Naive B cell (primary cell): ENCODE data around the gene TTLL11. TPM values are rescaled to one million over a fixed set of nuclear protein-coding genes. Genes with fewer than 3 reads are reported as not detected.

Experiments used
- ATAC-seq, 2 donors: fragments of 150-1000 bp; cut with Tn5 transposase; 2 replicates each; pipeline ENCODE4 v1.10.0; 2021; ENCODE audit warnings: low read depth in 2 of 2, mild to moderate bottlenecking in 2 of 2, moderate library complexity in 2 of 2
- DNase-seq: peaks from one replicate; pipeline ENCODE4 v3.0.0; 2022
- H3K27ac Mint-ChIP-seq, 6 donors: one replicate each; pipeline ENCODE4 v1.8.0; 2020 to 2022; ENCODE audit warnings: mild to moderate bottlenecking in 6 of 6, mixed read lengths in 6 of 6, moderate library complexity in 5 of 6, inconsistent platforms in 2 of 6
- H3K27me3 Mint-ChIP-seq, 3 donors: one replicate each; pipeline ENCODE4 v1.8.0; 2021 to 2022; ENCODE audit warnings: mixed read lengths in 3 of 3, mild to moderate bottlenecking in 1 of 3
- H3K36me3 Mint-ChIP-seq, 2 donors: one replicate each; pipeline ENCODE4 v1.8.0; 2020 to 2022; ENCODE audit warnings: mixed read lengths in 2 of 2, inconsistent platforms in 1 of 2, mild to moderate bottlenecking in 1 of 2
- H3K4me1 Mint-ChIP-seq, 3 donors: one replicate each; pipeline ENCODE4 v1.8.0; 2020 to 2022; ENCODE audit warnings: mixed read lengths in 3 of 3, inconsistent platforms in 1 of 3, mild to moderate bottlenecking in 1 of 3, moderate library complexity in 1 of 3
- H3K4me3 Mint-ChIP-seq, 8 donors: one replicate each; pipeline ENCODE4 v1.8.0; 2020 to 2022; ENCODE audit warnings: mild to moderate bottlenecking in 8 of 8, mixed read lengths in 8 of 8, moderate library complexity in 8 of 8, inconsistent platforms in 2 of 8
- H3K9me3 Mint-ChIP-seq, 7 donors: one replicate each; pipeline ENCODE4 v1.8.0; 2020 to 2022; ENCODE audit warnings: mixed read lengths in 7 of 7, mild to moderate bottlenecking in 5 of 7, inconsistent platforms in 2 of 7, moderate library complexity in 1 of 7
- polyA plus RNA-seq, 6 donors: library from polyadenylated mRNA; unstranded; fragments of 300-500 nt; fragmentation: Illumina TruSeq; gene quantifications; one replicate each; pipeline ENCODE4 v1.2.3, GENCODE V29; 2021; ENCODE audit warnings: low read depth in 6 of 6

The TTLL11 gene
- polyA plus RNA-seq, 6 donors from 2014 or later, result 3.3 to 10.9 (median 5.1) TPM

DNA sequence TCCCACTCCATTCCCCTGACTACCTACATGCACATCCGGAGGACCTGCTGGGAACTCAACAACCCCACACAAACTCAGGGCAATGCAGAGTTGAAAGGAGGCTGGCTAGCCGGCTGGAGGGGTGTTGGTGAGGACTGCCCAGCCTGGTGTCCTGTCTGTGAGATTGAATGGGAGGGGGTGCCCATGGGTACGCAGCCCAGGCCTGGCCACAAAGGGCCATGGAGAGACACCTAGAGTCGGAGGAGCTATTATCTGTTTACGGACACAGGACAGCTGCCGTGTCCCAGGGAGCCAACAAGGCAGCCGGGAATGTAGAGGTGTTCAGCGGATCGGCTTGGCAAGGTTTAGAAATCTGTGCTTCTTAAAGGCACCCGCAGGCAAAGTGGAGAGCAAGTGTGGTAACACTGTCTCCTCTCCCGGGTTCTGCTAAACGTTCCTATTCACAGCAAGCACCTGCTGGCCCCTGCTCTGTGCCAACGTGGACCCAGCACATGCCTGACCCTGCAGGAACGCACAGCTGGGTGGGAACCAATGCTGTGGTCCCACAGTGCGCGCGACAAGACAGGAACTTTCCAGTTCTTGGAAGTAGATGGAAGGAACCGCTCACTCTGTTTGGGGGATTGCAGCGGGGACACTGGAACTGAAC lies 275.0 kb downstream of the TTLL11 start:
- Mint-ChIP-seq H3K36me3 (no peaks in the 10 kb centered on the region), H3K4me3 (no peak overlapping the region), H3K27ac (no peak overlapping the region), H3K9me3 (no peaks in the 10 kb centered on the region), H3K4me1 (peaks cover 0 to 7% (median 0%) of the 10 kb centered on the region in 3 donors), H3K27me3 (peaks cover 0 to 13% (median 6%) of the 10 kb centered on the region in 3 donors)
- DNase-seq, result no peak
- ATAC-seq, result no peak

DNA sequence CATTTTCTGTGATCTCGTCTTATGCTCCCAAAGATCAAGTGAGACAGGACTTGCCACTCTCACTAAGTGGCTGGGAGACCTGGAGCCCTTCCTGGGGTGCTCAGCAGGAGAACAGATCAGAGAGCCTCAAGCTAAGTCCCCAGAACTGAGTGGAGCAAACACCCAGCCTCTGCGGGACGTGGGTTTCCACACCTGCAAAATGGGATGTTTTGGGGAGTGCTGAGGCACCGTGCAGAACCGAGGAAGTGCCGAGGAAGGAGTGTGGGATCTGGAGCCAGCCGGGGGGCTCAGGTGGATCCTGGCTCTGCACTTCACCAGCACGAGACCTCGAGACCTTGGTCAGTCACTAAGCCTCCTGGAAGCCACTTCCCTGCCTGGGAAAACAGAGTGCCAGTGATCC lies 275.6 kb downstream of the TTLL11 start:
- H3K9me3 Mint-ChIP-seq, result no peaks in the 10 kb centered on the region
- peaks cover 0 to 13% (median 6%) of the 10 kb centered on the region in 3 donors for H3K27me3 Mint-ChIP-seq
- no peak overlapping the region for H3K4me3 Mint-ChIP-seq
- DNase-seq (no peak), ATAC-seq (no peak)
- no peaks in the 10 kb centered on the region for H3K36me3 Mint-ChIP-seq
- peaks cover 0 to 7% (median 0%) of the 10 kb centered on the region in 3 donors for H3K4me1 Mint-ChIP-seq
- no peak overlapping the region for H3K27ac Mint-ChIP-seq

DNA sequence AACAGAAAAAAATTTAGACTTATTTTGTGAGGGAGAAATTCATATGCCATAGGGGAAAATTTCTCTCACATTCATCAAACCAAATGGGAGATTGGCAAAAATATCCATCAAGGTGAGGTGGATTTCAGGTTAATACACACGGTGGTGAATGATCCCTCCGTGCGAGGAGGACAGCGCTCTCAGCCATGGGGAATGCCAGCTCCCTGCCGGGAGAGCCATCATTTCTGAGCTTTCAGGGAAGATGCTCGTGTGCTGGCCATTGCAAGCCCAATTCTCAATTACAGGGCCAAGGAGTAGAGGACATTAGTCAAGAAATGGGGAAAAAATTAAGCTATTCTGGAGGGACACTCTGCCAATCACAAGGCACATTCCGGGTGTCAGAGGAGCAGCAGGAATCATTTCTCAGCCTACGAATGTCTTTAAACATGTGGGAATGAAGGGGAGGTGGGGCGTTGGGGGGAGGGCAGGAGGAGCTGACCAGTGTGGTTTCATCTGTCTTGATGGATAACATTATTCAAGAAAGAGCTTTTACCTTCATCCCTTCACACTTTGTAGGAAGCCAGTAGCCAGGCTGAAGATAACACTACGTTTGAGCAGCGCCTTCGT lies 276.2 kb downstream of the TTLL11 start:
- ATAC-seq (no peak), DNase-seq (no peak)
- no peaks in the 10 kb centered on the region for H3K36me3 Mint-ChIP-seq
- peak overlapping the region in 1 of 6 donors; percentile 78 for H3K27ac Mint-ChIP-seq
- H3K4me3 Mint-ChIP-seq, result no peak overlapping the region
- H3K27me3 Mint-ChIP-seq, result peaks cover 0 to 13% (median 6%) of the 10 kb centered on the region in 3 donors
- no peaks in the 10 kb centered on the region for H3K9me3 Mint-ChIP-seq
- H3K4me1 Mint-ChIP-seq, result peaks cover 0 to 7% (median 0%) of the 10 kb centered on the region in 3 donors

DNA sequence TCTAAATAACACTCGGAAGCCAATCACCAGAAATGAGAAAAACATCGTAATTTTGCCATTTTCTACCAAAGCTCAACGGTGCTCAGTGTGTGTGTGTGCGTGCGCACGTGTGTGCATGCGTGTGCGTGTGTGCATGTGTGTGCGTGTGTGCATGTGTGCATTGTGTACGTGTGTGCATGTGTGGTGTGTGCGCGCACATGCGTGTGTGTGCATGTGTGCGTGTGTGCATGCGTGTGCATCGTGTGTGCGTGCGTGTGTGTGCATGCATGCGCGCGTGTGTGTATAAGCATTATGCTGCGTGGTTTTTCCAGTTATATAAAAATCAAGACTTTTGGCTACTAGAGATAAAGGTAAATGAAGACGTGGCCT lies 276.7 kb downstream of the TTLL11 start:
- no peaks in the 10 kb centered on the region for H3K9me3 Mint-ChIP-seq

DNA sequence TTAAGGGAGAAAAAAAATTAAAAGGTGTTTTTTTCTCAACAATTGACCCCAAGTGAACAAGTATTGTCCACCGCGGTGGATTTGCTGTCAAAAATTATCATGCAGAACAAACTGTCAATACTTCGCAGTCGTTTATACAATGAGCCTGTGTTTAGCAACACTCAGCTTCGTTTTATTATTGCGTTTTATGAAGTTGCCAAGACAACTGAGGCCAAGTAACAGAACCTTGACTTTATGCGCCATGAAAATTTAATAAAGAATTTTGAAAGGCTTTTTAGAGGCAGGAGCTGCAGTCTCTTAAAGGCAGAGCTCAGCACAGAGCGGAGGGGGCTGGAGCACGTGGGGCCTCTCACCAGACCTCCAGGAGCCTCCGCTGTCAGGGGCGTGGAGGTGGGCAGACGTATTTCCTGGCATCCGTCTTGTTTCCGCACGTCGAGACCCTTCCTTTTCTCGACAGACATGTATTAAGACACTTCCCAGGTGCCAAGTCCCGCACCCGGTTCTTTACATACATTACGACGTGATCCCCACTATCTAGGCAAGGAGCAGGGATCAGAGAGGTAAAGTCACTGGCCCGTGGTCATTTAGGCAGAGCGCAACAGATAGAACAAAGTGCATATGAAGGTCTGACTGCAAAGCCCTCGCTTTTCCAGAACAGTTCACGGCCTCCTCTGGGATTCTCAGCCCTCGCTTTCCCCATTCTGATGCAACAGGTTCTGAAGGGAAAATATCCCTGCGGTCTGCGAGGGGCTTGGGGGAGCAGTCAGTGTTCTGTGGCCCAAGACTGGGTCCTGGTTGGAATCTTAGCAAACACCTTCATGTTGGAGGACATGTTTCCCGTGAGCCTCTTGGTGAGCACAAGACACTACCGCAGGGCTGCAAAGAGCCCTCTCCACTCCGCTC lies 277.3 kb downstream of the TTLL11 start:
- ATAC-seq (no peak), DNase-seq (no peak)
- Mint-ChIP-seq H3K36me3 (no peaks in the 10 kb centered on the region), H3K4me1 (peaks cover 0 to 7% (median 0%) of the 10 kb centered on the region in 3 donors), H3K9me3 (no peaks in the 10 kb centered on the region), H3K4me3 (no peak overlapping the region), H3K27ac (no peak overlapping the region), H3K27me3 (peaks cover 0 to 13% (median 6%) of the 10 kb centered on the region in 3 donors)

More for the DNA sequence above, 276.7 kb downstream of the TTLL11 start:
- H3K27me3 Mint-ChIP-seq, result peaks cover 0 to 13% (median 6%) of the 10 kb centered on the region in 3 donors
- no peaks in the 10 kb centered on the region for H3K36me3 Mint-ChIP-seq
- H3K4me3 Mint-ChIP-seq, result peak overlapping the region in 1 of 8 donors; percentile 32
- ATAC-seq (no peak), DNase-seq (no peak)
- no peak overlapping the region for H3K27ac Mint-ChIP-seq
- H3K4me1 Mint-ChIP-seq, result peaks cover 0 to 7% (median 0%) of the 10 kb centered on the region in 3 donors

DNA sequence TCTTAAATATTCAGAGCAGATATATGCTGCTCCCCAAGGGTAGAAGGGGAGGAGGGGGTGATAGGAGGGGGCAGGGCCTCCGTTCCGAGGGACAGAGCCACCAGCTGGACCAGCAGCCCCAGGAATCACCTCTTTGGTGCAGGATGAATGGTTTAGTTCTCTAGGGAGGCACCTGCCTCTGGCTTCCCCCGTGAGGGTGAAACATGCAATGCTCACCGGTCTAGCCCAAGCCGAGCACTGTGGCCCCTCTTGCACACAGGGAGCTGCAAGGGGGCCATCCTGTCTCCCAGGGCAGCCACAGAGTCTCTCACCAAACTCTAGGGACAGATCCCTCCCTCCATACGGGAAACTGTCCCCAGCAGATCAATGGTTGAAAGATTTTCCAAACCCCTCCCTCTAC lies 278.0 kb downstream of the TTLL11 start:
- DNase-seq (no peak), ATAC-seq (no peak)
- Mint-ChIP-seq H3K27me3 (peaks cover 0 to 13% (median 6%) of the 10 kb centered on the region in 3 donors), H3K4me3 (no peak overlapping the region), H3K9me3 (no peaks in the 10 kb centered on the region), H3K36me3 (no peaks in the 10 kb centered on the region), H3K4me1 (peaks cover 0 to 7% (median 0%) of the 10 kb centered on the region in 3 donors), H3K27ac (no peak overlapping the region)

DNA sequence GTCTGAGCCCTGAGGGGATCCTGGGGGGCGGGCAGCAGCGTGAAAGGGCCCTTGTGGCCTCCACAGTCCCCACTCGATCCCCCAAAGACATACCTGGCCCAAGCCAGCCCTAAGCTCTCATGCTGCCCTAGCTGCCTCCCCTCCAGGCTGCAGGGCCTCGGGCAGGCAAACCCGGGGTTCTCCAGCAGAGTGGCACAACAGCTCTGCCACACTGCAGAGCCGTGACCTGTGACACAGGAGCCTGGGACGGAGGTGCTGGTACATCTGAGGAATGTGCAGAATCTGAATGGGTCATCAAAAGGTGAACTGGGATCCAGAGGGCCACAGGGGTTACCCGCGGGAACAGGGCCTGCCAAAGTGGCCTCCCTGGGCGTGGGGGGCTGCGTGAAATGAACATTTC lies 278.5 kb downstream of the TTLL11 start:
- no peak overlapping the region for H3K27ac Mint-ChIP-seq
- no peak overlapping the region for H3K4me3 Mint-ChIP-seq
- no peaks in the 10 kb centered on the region for H3K36me3 Mint-ChIP-seq
- peaks cover 0 to 4% (median 0%) of the 10 kb centered on the region in 3 donors for H3K4me1 Mint-ChIP-seq
- H3K27me3 Mint-ChIP-seq, result peaks cover 0 to 13% (median 6%) of the 10 kb centered on the region in 3 donors
- H3K9me3 Mint-ChIP-seq, result no peaks in the 10 kb centered on the region
- ATAC-seq (no peak), DNase-seq (no peak)

DNA sequence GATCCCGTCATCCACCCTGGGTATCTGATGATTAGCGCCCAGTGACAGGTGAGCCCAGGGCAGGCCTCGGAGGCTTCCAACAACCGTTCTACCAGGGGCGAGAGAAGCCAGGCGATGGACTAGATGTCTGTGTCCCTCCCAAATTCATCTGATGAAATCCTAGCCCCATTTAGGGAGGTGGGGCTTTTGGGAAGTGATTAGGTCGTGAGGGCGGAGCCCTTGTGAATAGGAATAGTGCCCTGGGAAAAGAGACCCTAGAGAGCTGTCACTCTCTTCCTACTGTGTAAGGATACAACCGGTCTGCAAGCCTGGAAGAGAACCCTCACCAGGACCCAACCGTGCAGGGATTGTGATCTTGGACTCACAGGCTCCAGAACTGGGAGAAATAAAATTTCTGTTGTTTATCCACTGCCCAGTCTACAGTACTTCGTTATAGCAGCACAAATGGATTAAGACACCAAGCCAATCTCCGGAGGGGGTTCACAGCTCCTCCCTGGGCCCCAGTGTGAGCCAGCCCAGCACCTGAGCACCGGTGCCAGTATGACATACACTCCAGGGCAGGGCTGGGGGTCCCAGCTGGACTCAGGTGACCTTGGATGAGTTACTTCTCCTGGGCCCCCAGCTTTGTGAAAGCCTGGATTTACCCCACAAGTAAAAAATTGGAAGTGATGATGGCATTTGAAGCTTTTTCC lies 279.4 kb downstream of the TTLL11 start:
- Mint-ChIP-seq H3K27ac (peak overlapping the region in 1 of 6 donors; percentile 15), H3K36me3 (no peaks in the 10 kb centered on the region), H3K4me1 (no peaks in the 10 kb centered on the region), H3K4me3 (no peak overlapping the region), H3K27me3 (peaks cover 0 to 9% (median 4%) of the 10 kb centered on the region in 3 donors), H3K9me3 (no peaks in the 10 kb centered on the region)
- DNase-seq (no peak), ATAC-seq (no peak)

DNA sequence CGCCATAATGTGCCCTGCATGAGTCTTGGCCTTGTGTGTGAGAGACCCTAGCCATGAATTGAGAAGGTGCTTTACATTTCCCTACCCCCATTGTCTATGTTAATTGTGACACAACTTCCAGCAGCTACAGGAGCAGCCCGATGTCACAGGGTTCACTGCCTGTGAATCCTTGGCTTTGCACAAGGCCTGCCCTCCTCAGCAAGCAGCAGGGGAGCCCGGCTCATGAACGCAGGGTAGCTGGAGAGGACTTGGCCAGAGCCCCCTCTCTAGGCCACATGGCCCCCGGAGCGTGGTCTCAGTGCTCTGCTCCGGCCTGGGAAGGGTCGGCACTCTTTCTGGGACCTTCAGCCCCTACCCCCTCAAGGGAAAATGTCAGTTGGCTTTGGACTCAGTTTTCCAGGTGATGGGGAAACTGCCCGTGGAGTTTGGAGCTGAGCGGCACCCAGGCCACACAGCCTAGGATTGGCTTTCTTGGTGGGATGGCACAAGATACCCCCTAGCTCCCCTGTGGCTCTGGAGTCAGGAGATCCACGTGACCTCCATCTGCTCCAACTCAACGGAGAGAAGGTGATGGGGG lies 280.9 kb downstream of the TTLL11 start:
- H3K27me3 Mint-ChIP-seq, result no peaks in the 10 kb centered on the region
- ATAC-seq, result no peak
- H3K27ac Mint-ChIP-seq, result no peak overlapping the region

DNA sequence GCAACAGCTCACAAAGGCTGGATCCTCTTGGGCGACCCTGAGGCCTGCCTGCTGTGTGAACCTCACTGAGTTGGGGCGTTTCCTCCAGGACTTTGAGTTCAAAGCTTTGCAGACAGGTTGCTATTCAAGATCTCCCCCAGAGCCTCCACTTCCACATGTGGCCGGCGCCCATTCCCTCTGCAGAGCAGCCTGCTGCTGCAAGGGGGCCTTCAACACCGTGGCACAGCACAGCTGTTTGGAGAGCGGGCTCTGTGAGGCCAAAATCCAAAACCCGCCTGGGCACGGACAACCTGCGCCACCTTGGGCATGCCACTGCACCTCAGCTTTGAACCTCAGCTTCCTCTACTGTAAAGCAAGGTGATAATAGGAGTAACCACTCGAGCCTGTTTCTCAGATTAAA lies 281.4 kb downstream of the TTLL11 start:
- Mint-ChIP-seq H3K27me3 (no peaks in the 10 kb centered on the region), H3K4me3 (no peak overlapping the region), H3K4me1 (no peaks in the 10 kb centered on the region), H3K27ac (no peak overlapping the region), H3K9me3 (no peaks in the 10 kb centered on the region), H3K36me3 (no peaks in the 10 kb centered on the region)
- ATAC-seq (no peak), DNase-seq (no peak)

More for the DNA sequence above, 280.9 kb downstream of the TTLL11 start:
- Mint-ChIP-seq H3K36me3 (no peaks in the 10 kb centered on the region), H3K4me1 (no peaks in the 10 kb centered on the region), H3K4me3 (no peak overlapping the region), H3K9me3 (no peaks in the 10 kb centered on the region)
- no peak for DNase-seq

DNA sequence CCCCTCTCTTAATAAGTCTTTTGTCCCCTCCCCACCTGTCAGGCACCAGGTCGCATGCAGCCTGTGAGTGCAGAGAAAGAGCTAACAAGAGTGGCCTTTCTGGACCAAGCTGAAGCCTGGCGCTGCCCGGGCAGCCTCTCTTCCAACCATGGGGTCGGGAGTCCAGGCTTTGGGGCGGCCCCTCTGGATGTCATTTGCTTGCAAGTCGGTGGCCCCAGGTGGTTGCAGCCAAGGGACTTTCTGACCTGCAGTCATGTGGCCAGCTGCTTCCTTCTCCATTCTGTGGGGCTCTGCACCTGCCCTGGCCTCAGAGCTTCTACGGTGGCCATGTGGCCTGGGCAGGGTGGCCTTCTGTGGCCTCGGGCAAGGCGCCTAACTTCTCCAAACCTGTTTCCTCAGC lies 282.0 kb downstream of the TTLL11 start:
- Mint-ChIP-seq H3K4me1 (no peaks in the 10 kb centered on the region), H3K27ac (no peak overlapping the region), H3K36me3 (no peaks in the 10 kb centered on the region), H3K4me3 (no peak overlapping the region), H3K27me3 (no peaks in the 10 kb centered on the region), H3K9me3 (no peaks in the 10 kb centered on the region)
- ATAC-seq, result no peak
- DNase-seq, result no peak

DNA sequence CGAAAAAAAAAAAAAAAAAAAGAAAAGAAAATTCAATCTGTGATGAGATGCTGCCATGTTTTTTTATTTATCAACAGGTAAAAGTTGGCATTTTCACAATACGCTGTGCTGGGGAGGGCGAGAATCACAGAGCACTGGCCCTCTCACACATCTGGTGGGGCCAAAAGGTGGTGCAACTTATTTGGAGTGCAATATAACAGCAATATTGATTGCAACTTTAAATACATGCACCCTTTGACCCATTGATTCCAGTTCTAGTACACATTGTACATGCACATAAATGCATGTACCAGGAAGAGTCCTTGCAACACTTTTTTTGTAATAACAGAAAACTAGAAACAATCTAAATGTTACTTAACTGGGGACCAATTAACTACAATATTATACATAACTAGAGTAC lies 282.6 kb downstream of the TTLL11 start:
- no peak overlapping the region for H3K4me3 Mint-ChIP-seq
- H3K4me1 Mint-ChIP-seq, result no peaks in the 10 kb centered on the region
- H3K36me3 Mint-ChIP-seq, result no peaks in the 10 kb centered on the region
- DNase-seq (no peak), ATAC-seq (no peak)
- no peak overlapping the region for H3K27ac Mint-ChIP-seq
- no peaks in the 10 kb centered on the region for H3K27me3 Mint-ChIP-seq
- no peaks in the 10 kb centered on the region for H3K9me3 Mint-ChIP-seq
